COLO668 (cell line): Measurements from ENCODE around the gene FBXO2.

ENCODE experiments used
- DNase-seq: peaks from one replicate; lab custom pipeline; 2025; ENCODE audit not compliant: unreplicated experiment; lab: John Stamatoyannopoulos, UW

The FBXO2 gene

GRCh38 chr1:11653861-11654136 is 430 bp downstream of the FBXO2 start:
- no peak for DNase-seq

- DNase-seq = peak; percentile 43
Measured at GRCh38 chr1:11653101-11653860, 948 bp downstream of the FBXO2 start.

GRCh38 chr1:11652203-11652780 is 1.9 kb downstream of the FBXO2 start:
- no peak for DNase-seq

GRCh38 chr1:11651017-11651416 is 3.2 kb downstream of the FBXO2 start:
- DNase-seq = no peak

- DNase-seq = peak; percentile 88
Measured at GRCh38 chr1:11650331-11650991, 3.8 kb downstream of the FBXO2 start.

GRCh38 chr1:11649624-11650330 is 4.5 kb downstream of the FBXO2 start:
- no peak for DNase-seq

GRCh38 chr1:11649237-11649623 is 5.0 kb downstream of the FBXO2 start:
- DNase-seq = no peak

GRCh38 chr1:11648732-11649158 is 5.5 kb downstream of the FBXO2 start:
- no peak for DNase-seq

- no peak for DNase-seq
Measured at GRCh38 chr1:11648039-11648438, 6.2 kb downstream of the FBXO2 start.

GRCh38 chr1:11647333-11647732 is 6.9 kb downstream of the FBXO2 start:
- no peak for DNase-seq

GRCh38 chr1:11646317-11646716 is 7.9 kb downstream of the FBXO2 start:
- no peak for DNase-seq

GRCh38 chr1:11645670-11646265 is 8.5 kb downstream of the FBXO2 start:
- DNase-seq = peak; percentile 92

GRCh38 chr1:11645270-11645669 is 9.0 kb downstream of the FBXO2 start:
- no peak for DNase-seq

- DNase-seq = no peak
Measured at GRCh38 chr1:11643782-11644181, 10.4 kb downstream of the FBXO2 start.

GRCh38 chr1:11642418-11643017 is 11.7 kb downstream of the FBXO2 start:
- peak; percentile 72 for DNase-seq

- DNase-seq = no peak
Measured at GRCh38 chr1:11641776-11642305, 12.4 kb downstream of the FBXO2 start.

GRCh38 chr1:11640944-11641343 is 13.3 kb downstream of the FBXO2 start:
- DNase-seq = no peak

GRCh38 chr1:11640101-11640500 is 14.1 kb downstream of the FBXO2 start:
- no peak for DNase-seq

- no peak for DNase-seq
Measured at GRCh38 chr1:11639372-11639771, 14.9 kb downstream of the FBXO2 start.

GRCh38 chr1:11638121-11638520 is 16.1 kb downstream of the FBXO2 start:
- no peak for DNase-seq
